SJSA1 (cell line): ENCODE measurements around the gene PDE11A. TPM values are rescaled to one million over a fixed set of nuclear protein-coding genes. Genes with fewer than 3 reads are reported as not detected.
A peak's percentile ranks its signal among the peaks of the same experiment; 100 is the strongest.

Experiments
- DNase-seq, 2 experiments: peaks; one replicate each; pipeline ENCODE4 v3.0.0-alpha.2; 2015 to 2020; ENCODE audit warnings: low spot score in 2 of 2, low read depth in 1 of 2
- H3K27ac ChIP-seq: fragments of 250-450 bp; sonication (Bioruptor Pico); 2 replicates; pipeline ENCODE4 v1.5.1; 2020; ENCODE audit warnings: mild to moderate bottlenecking, moderate library complexity
- H3K27me3 ChIP-seq: fragments of 250-450 bp; sonication (Bioruptor Pico); replicated peaks from 2 replicates; pipeline ENCODE4 v1.5.1; 2020; ENCODE audit warnings: mild to moderate bottlenecking, moderate library complexity
- H3K36me3 ChIP-seq: fragments of 250-450 bp; sonication (Bioruptor Pico); 2 replicates; pipeline ENCODE4 v1.5.1; 2020; ENCODE audit warnings: mild to moderate bottlenecking
- H3K4me1 ChIP-seq: fragments of 250-450 bp; sonication (Bioruptor Pico); replicated peaks from 2 replicates; pipeline ENCODE4 v1.6.1; 2021; ENCODE audit warnings: mild to moderate bottlenecking
- H3K4me3 ChIP-seq: fragments of 250-450 bp; sonication (Bioruptor Pico); 2 replicates; pipeline ENCODE4 v1.5.1; 2020; ENCODE audit warnings: mild to moderate bottlenecking
- H3K9me3 ChIP-seq: fragments of 250-450 bp; sonication (Bioruptor Pico); replicated peaks from 2 replicates; pipeline ENCODE4 v1.5.1; 2020; ENCODE audit warnings: mild to moderate bottlenecking
- total RNA-seq: library from RNA; depleted of rRNA; stranded (reverse); fragments of >200 nt; shearing (Covaris generic); gene quantifications from 2 replicates; pipeline ENCODE4 v1.2.3, GENCODE V29; 2014; rRNA removed

The PDE11A gene
- total RNA-seq, result 0.38 and 0.42 TPM in 2 replicates

DNA sequence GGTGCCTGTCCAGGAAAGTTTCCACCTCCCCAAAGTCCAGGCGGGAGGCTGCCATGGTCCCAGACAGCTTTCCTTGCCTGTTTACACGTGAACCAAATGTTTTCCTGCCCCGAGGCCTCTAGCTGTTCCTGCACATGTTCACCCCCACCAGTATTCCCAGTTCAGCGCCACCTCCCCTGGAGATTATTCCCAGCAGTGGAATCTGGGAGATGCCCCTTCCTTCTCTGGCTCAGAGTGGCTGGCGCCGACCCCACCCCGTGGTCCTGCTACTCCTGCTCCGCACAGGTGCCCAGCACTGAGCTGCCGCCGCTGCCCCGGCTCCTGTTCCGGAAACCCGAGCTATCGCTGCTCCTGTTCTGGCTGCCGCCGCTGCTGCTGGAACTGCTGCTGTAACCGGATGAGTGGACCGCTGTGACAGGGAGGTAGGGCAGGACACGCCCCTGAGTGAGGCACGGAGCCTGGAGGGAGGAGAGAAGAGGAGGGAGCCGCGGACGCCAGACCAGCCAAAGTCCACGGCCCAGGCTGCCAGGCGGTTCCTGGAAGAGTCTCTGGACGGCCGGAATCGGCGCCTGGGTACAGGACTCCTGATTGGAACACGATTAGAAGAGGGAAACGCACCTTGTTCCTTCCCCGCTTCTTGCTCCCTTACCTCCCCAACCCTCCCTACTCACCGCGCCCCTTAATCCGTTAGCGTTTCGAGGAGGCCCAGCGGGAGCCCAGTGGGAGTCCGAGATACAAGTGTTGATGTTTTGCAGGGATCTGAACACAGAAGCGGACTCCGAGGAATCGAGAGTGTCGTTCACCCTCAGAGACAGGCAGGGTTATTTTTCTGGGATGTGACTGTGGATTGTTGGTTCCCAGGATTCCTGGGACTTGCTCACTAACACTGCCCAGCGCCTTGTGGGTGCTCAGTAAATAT, at the start of gene PDE11A:
Gene PDE11A (minus strand): TSS at position 395 of the 919 bp plus-strand sequence. CDS start 340 bp downstream, at position 55.
- Histone ChIP-seq H3K4me1 (peaks cover 26% of the 10 kb centered on the region), H3K27ac (peak within 1 kb of the TSS; percentile 26; the same call in 1 of the 2 replicates), H3K36me3 (no peaks in the 10 kb centered on the region), H3K27me3 (no peaks in the 10 kb centered on the region), H3K9me3 (no peaks in the 10 kb centered on the region), H3K4me3 (peak within 1 kb of the TSS; percentile 36)
- peak; percentile 66 to 84 for DNase-seq

DNA sequence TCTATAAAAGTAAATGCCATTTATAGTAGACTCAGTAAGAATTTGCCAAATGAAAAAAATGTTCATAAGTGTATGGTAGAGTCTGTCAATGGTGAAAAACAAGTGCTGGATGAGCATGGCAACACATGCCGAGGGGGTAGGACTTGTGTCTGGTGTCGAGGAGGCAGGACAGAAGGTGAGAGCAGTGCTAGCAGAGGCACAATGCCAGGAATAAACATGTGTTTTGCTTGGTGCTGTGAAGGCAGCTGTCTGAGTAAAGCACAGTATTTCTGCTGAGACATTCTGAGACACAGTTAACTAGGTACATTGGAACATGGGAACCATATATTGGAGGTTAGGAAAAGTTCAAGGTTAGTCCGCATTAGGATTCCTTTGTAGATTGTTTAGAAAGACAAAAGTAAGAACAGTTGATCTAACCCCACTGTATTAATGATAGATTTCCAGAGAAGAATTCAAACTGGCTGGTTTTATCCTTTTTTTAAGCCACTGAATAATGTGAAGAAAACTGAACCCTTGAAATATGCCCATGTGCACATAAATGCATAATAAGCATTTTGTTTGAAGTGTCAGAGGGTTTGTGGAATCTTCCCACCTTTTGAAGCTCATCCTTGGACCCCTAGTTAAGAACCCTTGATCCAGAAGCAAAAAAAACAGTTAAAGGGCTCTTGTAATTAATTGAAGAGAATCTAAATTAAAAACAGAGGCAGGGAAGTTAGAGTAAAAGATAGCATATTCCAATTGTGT, 46.8 kb upstream of the PDE11A start:
- Histone ChIP-seq H3K27ac (no peak overlapping the region), H3K36me3 (peaks cover 44% of the 10 kb centered on the region), H3K4me3 (no peak overlapping the region), H3K4me1 (no peaks in the 10 kb centered on the region), H3K9me3 (no peaks in the 10 kb centered on the region), H3K27me3 (no peaks in the 10 kb centered on the region)
- DNase-seq, result no peak

DNA sequence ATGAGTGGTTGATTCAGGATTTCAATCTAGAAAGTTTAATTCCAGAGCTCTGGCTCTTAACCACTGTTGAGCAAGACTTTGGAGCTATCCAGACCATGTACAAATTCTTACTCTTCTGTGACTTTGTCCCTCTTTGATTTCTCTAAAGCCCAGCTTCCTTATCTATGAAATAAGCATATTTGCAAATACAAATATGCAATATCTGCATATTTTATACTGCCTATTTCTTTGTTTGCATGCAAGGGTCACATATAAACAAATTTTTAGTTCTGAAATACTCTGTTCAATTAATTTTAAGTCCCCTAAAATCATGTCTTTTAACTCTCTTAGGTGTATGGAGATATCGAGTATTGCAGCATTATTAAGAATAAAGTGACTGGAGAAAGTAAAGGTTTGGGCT, 45.1 kb upstream of the PDE11A start:
- DNase-seq, result no peak
- H3K36me3 ChIP-seq, result peaks cover 34% of the 10 kb centered on the region
- no peak overlapping the region for H3K27ac ChIP-seq
- no peaks in the 10 kb centered on the region for H3K27me3 ChIP-seq
- H3K9me3 ChIP-seq, result no peaks in the 10 kb centered on the region
- H3K4me3 ChIP-seq, result no peak overlapping the region
- H3K4me1 ChIP-seq, result peaks cover 6% of the 10 kb centered on the region; the same call in 1 of the 2 replicates

DNA sequence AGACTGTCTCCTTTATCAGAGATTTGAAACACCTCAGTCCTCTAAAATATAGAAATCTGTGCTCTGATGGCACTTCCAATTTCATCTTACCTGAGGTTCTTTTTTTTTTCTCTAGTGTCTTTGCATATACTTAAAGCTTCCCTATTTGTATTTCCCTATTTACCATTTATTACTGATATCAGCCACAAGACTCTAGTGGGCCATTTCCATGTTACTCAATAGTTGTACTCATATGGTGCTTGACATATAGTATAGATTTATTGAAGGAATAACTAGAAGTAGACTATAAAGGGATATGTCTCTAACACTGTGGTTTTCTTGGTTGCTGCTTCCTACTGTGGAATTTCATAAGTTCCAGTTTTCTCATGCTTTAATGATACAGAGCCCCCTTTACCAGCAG, 42.7 kb upstream of the PDE11A start:
- Histone ChIP-seq H3K36me3 (peaks cover 17% of the 10 kb centered on the region), H3K9me3 (no peaks in the 10 kb centered on the region), H3K27me3 (no peaks in the 10 kb centered on the region), H3K4me3 (no peak overlapping the region), H3K27ac (no peak overlapping the region), H3K4me1 (peaks cover 6% of the 10 kb centered on the region; the same call in 1 of the 2 replicates)
- no peak for DNase-seq

DNA sequence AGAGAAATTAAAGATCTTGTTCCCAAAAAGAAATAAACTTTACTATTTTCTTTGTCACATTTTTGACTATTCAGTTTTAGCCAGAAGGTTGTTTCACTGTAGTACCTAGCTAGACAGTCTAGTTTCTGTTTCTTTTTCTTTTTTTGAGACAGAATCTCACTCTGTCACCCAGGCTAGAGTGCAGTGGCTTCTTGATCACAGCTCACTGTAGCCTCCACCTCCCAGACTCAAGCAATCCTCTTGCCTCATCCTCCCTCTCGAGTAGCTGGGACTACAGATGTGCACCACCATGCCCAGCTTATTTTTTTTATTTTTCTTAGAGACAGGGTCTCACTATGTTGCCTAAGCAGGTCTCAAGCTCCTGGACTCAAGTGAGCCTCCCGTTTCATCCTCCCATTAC, 41.9 kb upstream of the PDE11A start:
- peaks cover 9% of the 10 kb centered on the region; the same call in 1 of the 2 replicates for H3K36me3 ChIP-seq
- no peaks in the 10 kb centered on the region for H3K9me3 ChIP-seq

DNA sequence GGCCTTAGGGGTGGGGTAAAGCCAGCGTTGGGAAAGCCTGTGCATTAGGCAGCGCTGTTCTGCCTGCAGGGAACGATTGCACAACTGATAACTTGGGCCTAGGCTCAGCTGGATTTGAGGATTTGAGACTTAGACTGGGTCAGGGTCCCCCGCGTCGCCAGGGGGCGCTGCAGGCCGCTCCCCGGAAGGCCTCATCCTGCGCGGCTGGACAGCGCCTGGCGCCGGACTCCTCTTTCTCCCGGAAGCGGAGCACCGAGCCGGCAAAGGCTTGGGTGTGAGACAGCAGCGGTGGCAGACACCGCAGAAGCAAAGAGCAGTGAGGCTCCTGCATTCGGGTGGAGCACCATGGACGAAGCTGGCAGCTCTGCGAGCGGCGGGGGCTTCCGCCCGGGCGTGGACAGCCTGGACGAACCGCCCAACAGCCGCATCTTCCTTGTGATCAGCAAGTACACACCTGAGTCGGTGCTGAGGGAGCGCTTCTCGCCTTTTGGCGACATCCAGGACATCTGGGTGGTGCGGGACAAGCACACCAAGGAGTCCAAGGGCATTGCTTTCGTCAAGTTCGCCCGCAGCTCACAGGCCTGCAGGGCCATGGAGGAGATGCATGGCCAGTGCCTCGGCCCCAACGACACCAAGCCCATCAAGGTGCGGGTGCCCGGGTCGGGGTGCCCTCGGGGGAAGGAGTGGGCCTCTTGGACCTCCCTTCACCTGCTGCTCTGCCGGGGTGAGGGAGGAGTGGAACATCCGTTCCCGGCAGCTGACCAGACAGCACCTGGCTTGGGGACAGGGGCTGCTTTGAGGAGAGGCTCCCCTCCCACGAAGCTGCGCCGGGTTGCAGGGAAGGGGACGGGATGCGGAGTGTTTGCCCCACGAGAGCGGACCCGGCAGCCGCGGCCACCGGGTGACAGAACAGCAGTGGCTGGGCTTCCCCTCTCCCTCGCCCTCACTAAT, 39.9 kb upstream of the PDE11A start, which contains the start of gene RBM45:
Gene RBM45 (plus strand): TSS at position 236 of the 951 bp plus-strand sequence. CDS start 110 bp downstream, at position 346.
- Histone ChIP-seq H3K4me1 (peaks cover 6% of the 10 kb centered on the region; the same call in 1 of the 2 replicates), H3K27ac (no peak within 1 kb of the TSS), H3K36me3 (0 out of 2 replicates have a peak, but pooled peaks cover 2% of the 10 kb centered on the region), H3K4me3 (peak within 1 kb of the TSS; percentile 68), H3K27me3 (no peaks in the 10 kb centered on the region), H3K9me3 (no peaks in the 10 kb centered on the region)
- DNase-seq, result peak; percentile 85 to 91

More for the DNA sequence above, 41.9 kb upstream of the PDE11A start:
- no peak overlapping the region for H3K27ac ChIP-seq
- peaks cover 6% of the 10 kb centered on the region; the same call in 1 of the 2 replicates for H3K4me1 ChIP-seq
- H3K27me3 ChIP-seq, result no peaks in the 10 kb centered on the region
- DNase-seq, result no peak
- H3K4me3 ChIP-seq, result no peak overlapping the region

DNA sequence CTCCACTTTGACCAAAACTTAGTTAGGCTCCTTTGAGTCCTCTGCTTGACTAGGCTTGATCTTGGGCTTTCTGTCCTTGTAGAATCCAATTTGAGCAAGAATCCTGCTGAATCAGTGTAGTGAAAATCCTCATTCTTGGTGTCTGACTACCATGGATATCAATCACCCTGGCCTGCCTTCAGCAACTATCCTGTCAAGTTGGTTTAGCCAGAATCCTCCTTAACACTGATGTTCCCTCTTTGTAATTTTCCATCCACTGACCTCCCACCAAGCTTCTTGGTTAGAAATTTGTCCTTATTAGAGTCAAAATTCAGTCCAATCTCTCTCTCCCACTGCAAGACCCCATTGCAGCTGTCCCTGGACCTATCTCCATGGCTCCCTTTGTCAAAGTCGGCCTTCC, 39.2 kb upstream of the PDE11A start:
- H3K4me1 ChIP-seq, result peaks cover 6% of the 10 kb centered on the region; the same call in 1 of the 2 replicates
- H3K9me3 ChIP-seq, result no peaks in the 10 kb centered on the region
- no peak for DNase-seq
- peak overlapping the region; percentile 68 for H3K4me3 ChIP-seq
- no peak overlapping the region for H3K27ac ChIP-seq
- no peaks in the 10 kb centered on the region for H3K27me3 ChIP-seq
- no peaks in the 10 kb centered on the region for H3K36me3 ChIP-seq

DNA sequence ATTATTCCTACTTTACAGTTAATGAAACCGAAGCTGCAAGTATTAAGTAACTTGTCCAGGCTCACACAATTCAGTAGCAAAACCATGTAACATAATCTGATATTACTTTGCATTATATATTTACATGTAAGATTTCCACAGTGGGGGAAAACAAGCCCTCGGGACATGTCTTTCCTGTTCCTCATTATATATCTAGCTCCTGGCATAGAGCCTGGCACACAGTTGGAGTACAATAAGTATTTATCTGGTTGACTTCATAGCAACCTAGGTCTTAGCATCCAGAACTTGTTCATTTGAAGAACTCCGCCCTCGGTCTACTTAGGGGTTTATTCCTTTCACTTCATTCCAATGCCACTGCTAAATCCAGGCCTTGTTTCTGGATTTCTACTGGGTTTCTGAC, 38.1 kb upstream of the PDE11A start:
- peaks cover 6% of the 10 kb centered on the region; the same call in 1 of the 2 replicates for H3K4me1 ChIP-seq
- H3K9me3 ChIP-seq, result no peaks in the 10 kb centered on the region
- no peaks in the 10 kb centered on the region for H3K36me3 ChIP-seq
- DNase-seq, result no peak
- no peak overlapping the region for H3K27ac ChIP-seq
- no peaks in the 10 kb centered on the region; the same call in 1 of the 2 replicates for H3K27me3 ChIP-seq
- H3K4me3 ChIP-seq, result no peak overlapping the region

DNA sequence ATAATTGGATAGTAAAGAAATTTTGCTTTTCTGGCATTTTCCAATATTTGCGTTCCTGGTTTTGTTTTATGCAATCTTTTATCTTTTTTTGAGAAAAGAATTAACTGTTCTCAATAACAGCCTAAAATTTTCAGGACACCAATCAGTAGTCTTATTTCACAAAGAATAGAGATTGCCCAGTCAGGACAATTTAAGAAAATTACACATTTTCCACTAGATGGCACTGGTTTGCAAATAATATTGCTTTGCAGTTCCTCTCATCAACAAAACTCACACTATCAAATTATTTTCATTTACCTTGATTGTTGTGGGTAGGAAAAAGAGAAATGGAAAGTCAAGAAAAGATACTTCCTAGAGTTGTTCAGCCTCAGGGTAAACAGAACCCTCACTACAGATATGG, 37.2 kb upstream of the PDE11A start:
- Histone ChIP-seq H3K9me3 (no peaks in the 10 kb centered on the region), H3K27me3 (no peaks in the 10 kb centered on the region; the same call in 1 of the 2 replicates), H3K4me1 (peaks cover 6% of the 10 kb centered on the region; the same call in 1 of the 2 replicates), H3K4me3 (no peak overlapping the region), H3K36me3 (no peaks in the 10 kb centered on the region), H3K27ac (no peak overlapping the region)
- DNase-seq, result peak in 1 of 2 experiments; percentile 20

DNA sequence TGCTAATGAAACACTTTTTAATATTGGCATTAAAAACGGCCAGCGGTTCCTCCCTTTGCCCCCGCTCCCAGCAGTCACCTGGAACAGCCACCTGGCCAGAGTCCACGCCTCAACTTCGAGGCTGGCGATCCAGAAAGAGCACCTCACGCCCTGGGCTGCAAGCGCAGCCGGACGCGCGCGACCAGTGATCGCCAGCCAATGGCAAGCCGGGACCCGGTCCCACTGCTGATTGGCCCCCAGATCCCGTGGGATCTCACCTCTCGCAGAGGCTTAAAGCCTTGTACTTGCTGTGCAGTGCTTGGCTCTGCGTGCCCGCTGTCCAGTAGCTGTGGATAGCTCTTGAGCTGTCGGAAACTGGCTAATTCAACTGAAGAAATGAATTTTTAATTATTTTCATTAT, 35.6 kb upstream of the PDE11A start:
- Histone ChIP-seq H3K27me3 (no peaks in the 10 kb centered on the region; the same call in 1 of the 2 replicates), H3K4me1 (peaks cover 1% of the 10 kb centered on the region; the same call in 1 of the 2 replicates), H3K9me3 (no peaks in the 10 kb centered on the region), H3K4me3 (no peak overlapping the region), H3K36me3 (no peaks in the 10 kb centered on the region), H3K27ac (no peak overlapping the region)
- no peak for DNase-seq

DNA sequence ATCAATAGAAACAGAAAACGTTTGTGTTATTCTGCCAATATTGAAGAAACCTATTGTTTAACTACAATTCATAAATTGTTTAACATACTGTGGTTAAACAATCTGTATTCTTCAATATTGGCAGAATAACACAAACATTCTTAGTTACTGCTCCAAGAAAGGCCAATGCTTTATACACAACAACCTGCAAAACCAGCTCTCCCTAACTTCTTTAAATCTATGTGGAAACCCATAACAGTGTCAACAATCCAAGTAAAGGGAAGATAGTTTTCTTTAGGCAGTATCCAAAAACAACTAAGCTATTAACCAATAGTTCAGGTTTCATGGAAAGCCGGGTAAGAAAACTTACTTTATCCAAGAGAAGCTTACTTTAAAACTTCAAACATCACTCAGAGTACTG, 33.5 kb upstream of the PDE11A start:
- H3K4me1 ChIP-seq, result no peaks in the 10 kb centered on the region
- H3K36me3 ChIP-seq, result no peaks in the 10 kb centered on the region
- H3K4me3 ChIP-seq, result no peak overlapping the region
- H3K27me3 ChIP-seq, result no peaks in the 10 kb centered on the region; the same call in 1 of the 2 replicates
- no peak for DNase-seq
- no peak overlapping the region for H3K27ac ChIP-seq
- H3K9me3 ChIP-seq, result no peaks in the 10 kb centered on the region

DNA sequence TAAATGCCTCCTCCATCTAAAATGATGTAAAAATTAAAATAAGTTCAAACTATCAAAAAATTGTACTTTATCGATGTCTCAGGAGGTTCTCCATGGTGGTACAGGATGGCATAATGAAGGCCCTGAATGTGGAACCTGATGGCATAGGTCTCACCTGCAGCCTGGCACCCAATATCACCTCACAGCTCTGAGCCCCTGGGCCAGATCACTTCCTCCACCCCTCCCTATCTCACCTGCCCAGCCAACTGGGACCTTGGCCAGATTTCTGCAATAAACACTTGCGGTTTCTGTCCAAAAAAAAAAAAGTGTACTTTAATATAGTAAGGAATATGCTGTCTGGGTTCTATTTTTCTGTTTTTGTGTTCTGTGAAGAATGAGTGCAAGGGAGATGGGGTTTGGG, 33.0 kb upstream of the PDE11A start:
- H3K4me1 ChIP-seq, result no peaks in the 10 kb centered on the region
- no peaks in the 10 kb centered on the region for H3K36me3 ChIP-seq
- no peak for DNase-seq
- H3K9me3 ChIP-seq, result no peaks in the 10 kb centered on the region
- H3K27ac ChIP-seq, result no peak overlapping the region
- no peaks in the 10 kb centered on the region; the same call in 1 of the 2 replicates for H3K27me3 ChIP-seq
- no peak overlapping the region for H3K4me3 ChIP-seq
